NCI-H1930 (cell line): ENCODE results near the gene PTPN11.
"Not testable (repeated sequence)": the region's sequence is repeated elsewhere in the genome, so short reads cannot be mapped to it uniquely, and the experiment has no call there.

ENCODE experiments used
- DNase-seq, 2 experiments: peaks; one replicate each; lab custom pipeline; 2025; lab: John Stamatoyannopoulos, UW

Gene PTPN11

GRCh38 chr12:112409064-112409905 lies 9.5 kb upstream of the PTPN11 start, which contains the start of gene RPL6:
Gene RPL6 (minus strand): TSS chr12:112409605. CDS start chr12:112408656, 949 bp downstream.
- DNase-seq, result peak; percentile 85 to 89

- DNase-seq, result no peak
Measured at GRCh38 chr12:112409906-112410244, 8.9 kb upstream of the PTPN11 start.

- no peak for DNase-seq
Measured at GRCh38 chr12:112413855-112414625, 4.7 kb upstream of the PTPN11 start.

- not testable (repeated sequence) for DNase-seq
Measured at GRCh38 chr12:112415457-112415856, 3.3 kb upstream of the PTPN11 start.

- no peak for DNase-seq
Measured at GRCh38 chr12:112418273-112418607, 507 bp upstream of the PTPN11 start.

GRCh38 chr12:112419297-112420133 lies 768 bp downstream of the PTPN11 start:
- DNase-seq, result no peak

- no peak for DNase-seq
Measured at GRCh38 chr12:112420740-112421139, 2.0 kb downstream of the PTPN11 start.

- DNase-seq, result no peak
Measured at GRCh38 chr12:112421363-112421762, 2.6 kb downstream of the PTPN11 start.

GRCh38 chr12:112422531-112422930 lies 3.8 kb downstream of the PTPN11 start:
- no peak for DNase-seq

- DNase-seq, result no peak
Measured at GRCh38 chr12:112424126-112424525, 5.4 kb downstream of the PTPN11 start.

GRCh38 chr12:112425582-112426382 lies 7.0 kb downstream of the PTPN11 start:
- DNase-seq, result no peak

GRCh38 chr12:112427760-112428159 lies 9.0 kb downstream of the PTPN11 start:
- no peak for DNase-seq

GRCh38 chr12:112430929-112431328 lies 12.2 kb downstream of the PTPN11 start:
- DNase-seq, result no peak

GRCh38 chr12:112431965-112432364 lies 13.2 kb downstream of the PTPN11 start:
- DNase-seq, result no peak

GRCh38 chr12:112433551-112433950 lies 14.8 kb downstream of the PTPN11 start:
- DNase-seq, result no peak

GRCh38 chr12:112438645-112439044 lies 19.9 kb downstream of the PTPN11 start:
- DNase-seq, result not testable (repeated sequence)

GRCh38 chr12:112439769-112440168 lies 21.0 kb downstream of the PTPN11 start:
- DNase-seq, result no peak

- DNase-seq, result not testable (repeated sequence)
Measured at GRCh38 chr12:112440653-112441052, 21.9 kb downstream of the PTPN11 start.

GRCh38 chr12:112443916-112444315 lies 25.2 kb downstream of the PTPN11 start:
- DNase-seq, result no peak

GRCh38 chr12:112446008-112446725 lies 27.4 kb downstream of the PTPN11 start:
- DNase-seq, result no peak

GRCh38 chr12:112447106-112447505 lies 28.4 kb downstream of the PTPN11 start:
- DNase-seq, result no peak
